DMS153 treated with DMSO at 0.1 percent for 48 hours (cell line): ENCODE data around the gene PIH1D1.
"Not testable (repeated sequence)": the region's sequence is repeated elsewhere in the genome, so short reads cannot be mapped to it uniquely, and the experiment has no call there.

Experiments used
- DNase-seq: peaks from one replicate; lab custom pipeline; 2025; ENCODE audit not compliant: unreplicated experiment; lab: John Stamatoyannopoulos, UW

Gene PIH1D1

DNA sequence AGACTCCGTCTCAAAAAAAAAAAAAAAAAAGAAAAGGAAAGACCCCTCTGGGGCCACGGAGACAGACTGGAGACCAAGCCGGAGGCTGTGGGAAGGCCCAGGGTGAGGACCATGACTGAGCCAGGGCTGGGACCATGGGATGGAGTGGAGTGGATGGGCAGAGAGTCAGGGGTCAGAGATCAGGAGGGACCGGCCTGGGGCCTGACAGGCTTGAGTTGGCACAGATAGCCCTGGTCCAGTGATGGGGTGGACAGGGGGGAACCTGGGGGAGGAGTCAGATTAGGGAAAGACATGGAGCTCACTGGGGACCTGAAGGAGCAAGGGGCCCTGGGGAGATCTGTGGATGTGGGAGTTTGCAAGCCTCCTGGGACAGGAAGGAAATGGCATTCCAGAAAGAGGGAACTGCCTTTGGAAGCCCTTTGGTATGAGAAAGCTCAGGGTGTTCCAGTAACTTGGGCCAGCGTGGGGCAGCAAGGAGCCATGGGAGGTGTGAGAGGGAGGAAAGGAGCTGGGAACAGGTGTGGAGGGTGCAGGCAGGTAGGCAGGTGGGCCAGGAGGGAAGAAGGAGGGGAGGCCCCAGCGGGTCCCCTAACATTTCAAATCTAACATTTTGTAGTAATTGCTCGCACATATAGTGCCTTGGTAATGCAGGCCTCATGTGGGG is 29.5 kb upstream of the PIH1D1 start:
- DNase-seq = no peak

- no peak for DNase-seq
Measured at GRCh38 chr19:49479975-49480628, 28.5 kb upstream of the PIH1D1 start.

GRCh38 chr19:49475995-49476880 is 24.6 kb upstream of the PIH1D1 start:
- no peak for DNase-seq

DNA sequence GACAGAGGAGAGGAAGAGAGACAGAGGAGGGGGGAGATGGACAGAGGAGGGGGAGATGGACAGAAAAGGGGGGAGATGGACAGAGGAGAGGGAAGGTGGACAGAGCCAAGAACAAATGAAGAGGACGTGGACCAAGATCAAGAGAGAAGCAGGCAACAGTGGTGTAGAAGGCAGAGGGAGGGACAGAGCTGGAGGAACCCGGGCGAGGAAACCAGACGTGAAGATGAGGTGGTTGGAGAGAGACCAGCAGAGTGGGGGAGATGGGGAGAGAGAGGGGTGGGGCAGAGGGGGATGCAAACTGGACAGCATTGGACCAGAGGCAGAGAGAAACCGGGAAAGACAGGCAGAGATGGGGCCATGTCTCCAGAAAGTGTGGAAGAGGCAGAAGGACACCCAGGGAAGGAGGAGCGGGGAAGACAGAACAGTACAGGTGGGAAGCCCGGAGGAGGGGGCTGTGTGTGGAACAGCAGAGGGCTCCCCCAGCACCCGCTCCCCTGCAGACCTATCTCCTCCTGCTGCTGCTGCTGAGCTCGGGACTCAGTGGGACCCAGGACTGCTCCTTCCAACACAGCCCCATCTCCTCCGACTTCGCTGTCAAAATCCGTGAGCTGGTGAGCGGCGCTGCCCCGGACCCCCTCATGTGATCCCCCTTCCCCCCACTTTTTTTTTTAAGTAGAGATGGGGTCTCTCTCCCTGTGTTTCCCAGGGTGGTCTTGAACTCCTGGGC is 23.7 kb upstream of the PIH1D1 start:
- DNase-seq = no peak

GRCh38 chr19:49474542-49474924 is 22.9 kb upstream of the PIH1D1 start:
- DNase-seq = no peak

DNA sequence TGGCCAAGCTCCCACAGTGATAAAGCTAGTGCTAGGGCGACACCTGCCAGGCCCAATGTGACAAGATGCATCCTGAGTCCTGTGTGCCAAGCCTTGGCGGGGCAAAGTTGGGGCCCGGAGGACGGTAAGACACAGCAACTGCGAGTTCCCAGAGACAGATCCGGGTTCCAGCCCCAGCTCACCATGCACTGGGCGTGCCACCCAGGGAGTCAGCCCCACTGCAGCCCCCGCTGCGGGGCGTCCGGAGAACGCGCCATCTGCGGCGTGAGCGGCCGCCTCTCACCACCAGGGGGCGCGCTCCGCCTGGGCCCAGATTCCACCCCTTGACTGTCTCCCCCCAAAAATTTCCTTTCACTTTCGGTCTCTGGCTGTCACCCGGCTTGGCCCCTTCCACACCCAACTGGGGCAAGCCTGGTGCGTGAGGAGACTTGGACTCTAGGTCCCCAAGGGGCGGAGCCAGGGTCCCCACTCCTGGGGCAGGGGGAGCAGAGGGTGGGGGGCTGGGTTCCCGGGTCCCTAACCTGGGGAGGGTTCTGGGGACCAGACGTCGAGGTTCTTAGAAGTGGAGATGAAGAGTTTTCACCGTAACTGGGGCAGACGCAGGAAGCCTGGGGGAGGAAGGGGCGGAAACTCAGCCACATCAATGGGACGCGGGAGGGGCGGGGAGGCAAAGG is 22.4 kb upstream of the PIH1D1 start, which contains the start of gene FLT3LG:
TSS of gene FLT3LG (plus strand) at position 348 of the 674 bp plus-strand sequence. CDS start 425 bp downstream, outside the sequence.
- DNase-seq = peak; percentile 52

- not testable (repeated sequence) for DNase-seq
Measured at GRCh38 chr19:49473501-49473867, 21.9 kb upstream of the PIH1D1 start.

GRCh38 chr19:49472936-49473335 is 21.3 kb upstream of the PIH1D1 start:
- DNase-seq = no peak

DNA sequence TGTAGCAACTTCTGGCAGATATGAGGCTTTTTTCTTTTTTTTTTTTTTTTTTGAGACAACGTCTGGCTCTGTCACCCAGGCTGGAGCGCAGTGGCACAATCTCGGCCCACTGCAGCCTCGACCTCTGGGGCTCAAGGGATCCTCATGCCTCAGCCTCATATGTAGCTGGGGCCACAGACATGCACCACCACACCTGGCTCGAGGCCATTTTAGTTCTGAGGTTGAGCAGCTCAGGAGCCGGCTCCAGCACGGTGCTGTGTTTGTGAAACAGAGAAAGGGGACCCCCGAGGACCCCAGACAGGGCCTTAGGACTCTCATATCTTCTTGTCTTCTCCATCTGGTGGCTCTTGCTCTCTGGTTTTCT is 19.0 kb upstream of the PIH1D1 start:
- no peak for DNase-seq

GRCh38 chr19:49469828-49470614 is 18.4 kb upstream of the PIH1D1 start:
- no peak for DNase-seq

GRCh38 chr19:49468746-49469447 is 17.3 kb upstream of the PIH1D1 start:
- peak; percentile 25 for DNase-seq

- no peak for DNase-seq
Measured at GRCh38 chr19:49468199-49468598, 16.6 kb upstream of the PIH1D1 start.

- no peak for DNase-seq
Measured at GRCh38 chr19:49465371-49465770, 13.8 kb upstream of the PIH1D1 start.

DNA sequence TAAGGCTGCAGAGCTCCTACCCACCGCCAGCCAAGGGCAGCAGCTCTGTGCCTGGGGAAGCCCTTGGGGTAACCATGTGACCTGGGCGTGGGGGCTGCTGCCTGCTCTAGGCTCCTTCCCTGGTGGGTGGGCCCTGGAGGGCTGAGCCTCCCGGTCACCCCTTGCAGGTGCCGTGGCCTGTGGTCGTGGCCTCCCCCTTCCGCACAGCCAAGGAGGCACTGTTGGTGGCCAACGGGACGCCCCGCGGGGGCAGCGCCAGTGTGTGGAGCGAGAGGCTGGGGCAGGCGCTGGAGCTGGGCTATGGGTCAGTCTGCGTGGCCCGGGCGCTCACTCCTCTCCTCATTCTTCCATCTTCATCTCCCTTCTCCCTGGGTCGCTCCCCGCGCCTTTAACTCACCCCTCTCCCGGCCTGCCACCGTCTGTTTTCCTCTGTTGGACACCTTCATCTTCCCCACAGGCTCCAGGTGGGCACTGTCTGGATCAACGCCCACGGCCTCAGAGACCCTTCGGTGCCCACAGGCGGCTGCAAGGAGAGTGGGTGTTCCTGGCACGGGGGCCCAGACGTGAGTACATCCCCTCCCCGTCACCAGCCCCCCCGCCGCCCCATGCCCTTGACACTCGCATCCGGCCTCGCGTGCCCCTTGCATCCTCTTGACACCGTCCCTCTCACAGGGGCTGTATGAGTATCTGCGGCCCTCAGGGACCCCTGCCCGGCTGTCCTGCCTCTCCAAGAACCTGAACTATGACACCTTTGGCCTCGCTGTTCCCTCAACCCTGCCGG is 12.5 kb upstream of the PIH1D1 start:
- DNase-seq = no peak

- DNase-seq = no peak
Measured at GRCh38 chr19:49462492-49462891, 10.9 kb upstream of the PIH1D1 start.

GRCh38 chr19:49461656-49462055 is 10.0 kb upstream of the PIH1D1 start:
- DNase-seq = no peak

- not testable (repeated sequence) for DNase-seq
Measured at GRCh38 chr19:49461130-49461529, 9.5 kb upstream of the PIH1D1 start.

GRCh38 chr19:49459388-49459787 is 7.8 kb upstream of the PIH1D1 start:
- DNase-seq = no peak

- DNase-seq = no peak
Measured at GRCh38 chr19:49458567-49458903, 6.9 kb upstream of the PIH1D1 start.
